Measurements from ENCODE around the gene RARRES1. TPM values are rescaled to one million over a fixed set of nuclear protein-coding genes. Genes with fewer than 3 reads are reported as not detected.
A peak's percentile ranks its signal among the peaks of the same experiment; 100 is the strongest.

The RARRES1 gene
- total RNA-seq, 1 experiment from 2014 or later = 0.20 TPM

- no peak for TF ChIP-seq POLR2AphosphoS5 (IDR thresholded peaks at IDR 0.05; ENCODE audit: low read depth, low read length)
These were observed 71.5 kb downstream of the RARRES1 start (continued) for GRCh38 chr3:158660711-158661110.

GRCh38 chr3:158659454-158660237 is 72.6 kb downstream of the RARRES1 start:
- no TSS peak for BruUV-seq (replicated peaks)
- no peak overlapping the region for H3K27ac ChIP-seq (ENCODE audit: low read depth, low read length)
- TF ChIP-seq CTCF (IDR thresholded peaks at IDR 0.05 in 2 of 3, conservative IDR thresholded peaks at IDR 0.05 in 1 of 3; ENCODE audit: borderline replicate concordance in 1 of 3, insufficient read depth in 1 of 3, low read depth in 2 of 3, low read length in 2 of 3) = peak; percentile 46 to 73 (median 71); a peak in 5 of 6 replicates
- no peak for TF ChIP-seq ZFX (IDR thresholded peaks at IDR 0.05)
- peak; percentile 48 for TF ChIP-seq RAD21 (IDR thresholded peaks at IDR 0.05; ENCODE audit: low read depth)

More at GRCh38 chr3:158659454-158660237, 72.6 kb downstream of the RARRES1 start:
- RAD21 ChIA-PET (ENCODE audit: low non-redundant PET in 1 of 2, low total read pairs in 2 of 2, uncharacterized antibody in 2 of 2, unreplicated experiment in 2 of 2) = interaction anchor here (1.3 to 1.6 kb wide), 4 partner anchors 68 to 132 kb away, joined by 3 to 6 read pairs (median 4); no protein-coding TSS in a partner anchor
- Histone ChIP-seq H3K4me3 (replicated peaks in 1 of 2; ENCODE audit: low read depth in 1 of 2, low read length in 2 of 2) (no peak overlapping the region), H3K4me2 (ENCODE audit: low read length) (no peak overlapping the region), H3K4me1 (ENCODE audit: control insufficient read depth in 1 of 2, insufficient read depth in 2 of 2, low read length in 2 of 2) (no peaks in the 10 kb centered on the region), H3K36me3 (ENCODE audit: control insufficient read depth in 1 of 2, insufficient read depth in 2 of 2, low read length in 2 of 2) (peaks cover 29 to 34% of the 10 kb centered on the region in 2 experiments; a peak in 3 of 4 replicates), H3K9me2 (ENCODE audit: insufficient read depth) (no peaks in the 10 kb centered on the region), H3K9me3 (ENCODE audit: control insufficient read depth in 1 of 2, insufficient read depth in 1 of 2, low read depth in 1 of 2, low read length in 2 of 2) (no peaks in the 10 kb centered on the region), H3K79me2 (ENCODE audit: insufficient read depth, low read length) (peaks cover 16% of the 10 kb centered on the region), H3K27me3 (ENCODE audit: insufficient read depth, low read length) (no peaks in the 10 kb centered on the region), H4K20me1 (ENCODE audit: insufficient read depth) (no peaks in the 10 kb centered on the region), H2AFZ (ENCODE audit: low read depth, low read length, poor library complexity, severe bottlenecking) (no peak overlapping the region), H3K9ac (ENCODE audit: low read length) (no peak overlapping the region)
- ATAC-seq (peak; percentile 83), DNase-seq (ENCODE audit: low read depth, low spot score) (peak; percentile 33)
- POLR2A ChIA-PET = interaction anchor here (1.0 kb wide), 1 partner anchor 15 kb away, joined by 3 read pairs; the partner anchor contains the start of gene GFM1
- intact Hi-C loops (cut with micrococcal nuclease) = loop anchor here (1.0 kb wide), 1 partner anchor 130 kb away; no protein-coding TSS in a partner anchor
- CTCF ChIA-PET = interaction anchor here (0.9 to 2.5 kb wide), 10 partner anchors 11 to 1127 kb away, joined by 3 to 38 read pairs (median 6); partner anchors contain the start of gene GFM1

Data from HCT116 (cell line).